ENCODE measurements around the gene PKMYT1.

- TF ChIP-seq POLR2A (IDR thresholded peaks at IDR 0.05): no peak
- TF ChIP-seq CTCF (IDR thresholded peaks at IDR 0.05): no peak
- TF ChIP-seq POLR2AphosphoS5 (IDR thresholded peaks at IDR 0.05): no peak
Observed at GRCh38 chr16:2955438-2955778, 24.8 kb downstream of the PKMYT1 start.

All from gastroesophageal sphincter (tissue), 3 donors.